GM23338 (cell line): Measurements from ENCODE around the gene EYA2. TPM values are rescaled to one million over a fixed set of nuclear protein-coding genes. Genes with fewer than 3 reads are reported as not detected.

Experiments used
- ATAC-seq: fragments of 200-7000 bp; cut with Tn5 transposase; 3 replicates; pipeline ENCODE4 v1.9.1; 2020
- DNase-seq: peaks from one replicate; pipeline ENCODE4 v3.0.0-alpha.2; 2015; ENCODE audit warnings: low spot score
- H2AFZ ChIP-seq: fragments of 200-600 bp; sonication (generic); 2 replicates; pipeline ENCODE4 v1.8.0; 2016; ENCODE audit warnings: antibody characterized with exemption, mild to moderate bottlenecking, moderate library complexity
- H3F3A ChIP-seq: fragments of 200-600 bp; sonication (generic); replicated peaks from 2 replicates; pipeline ENCODE4 v1.8.0; 2017; ENCODE audit warnings: antibody characterized with exemption, mixed run types, low read depth
- H3K27ac ChIP-seq: fragments of 200-600 bp; sonication (generic); 2 replicates; pipeline ENCODE4 v1.6.1; 2016; ENCODE audit warnings: low read depth
- H3K27me3 ChIP-seq: fragments of 200-600 bp; sonication (generic); 2 replicates; pipeline ENCODE4 v1.8.0; 2016; ENCODE audit warnings: mild to moderate bottlenecking, mixed run types, moderate library complexity; ENCODE audit not compliant: insufficient read depth
- H3K36me3 ChIP-seq: fragments of 200-600 bp; sonication (generic); 2 replicates; pipeline ENCODE4 v1.8.0; 2016; ENCODE audit warnings: mild to moderate bottlenecking; ENCODE audit not compliant: insufficient read depth
- H3K4me1 ChIP-seq: fragments of 200-600 bp; sonication (generic); 2 replicates; pipeline ENCODE4 v1.8.0; 2016; ENCODE audit warnings: mild to moderate bottlenecking, moderate library complexity; ENCODE audit not compliant: insufficient read depth
- H3K4me2 ChIP-seq: fragments of 200-600 bp; sonication (generic); 2 replicates; pipeline ENCODE4 v1.7.1; 2017; ENCODE audit warnings: mixed run types
- H3K4me3 ChIP-seq: fragments of 200-600 bp; sonication (generic); 2 replicates; pipeline ENCODE4 v1.6.1; 2016; ENCODE audit warnings: mixed run types
- H3K79me2 ChIP-seq: fragments of 200-600 bp; sonication (generic); replicated peaks from 2 replicates; pipeline ENCODE4 v1.8.0; 2017; ENCODE audit warnings: mild to moderate bottlenecking; ENCODE audit not compliant: insufficient read depth
- H3K9me2 ChIP-seq: fragments of 200-600 bp; sonication (generic); 2 replicates; pipeline ENCODE4 v1.8.0; 2017; ENCODE audit not compliant: insufficient read depth
- H4K20me1 ChIP-seq: fragments of 200-600 bp; sonication (generic); replicated peaks from 2 replicates; pipeline ENCODE4 v1.8.0; 2017; ENCODE audit warnings: mild to moderate bottlenecking; ENCODE audit not compliant: insufficient read depth
- H3K27ac Mint-ChIP-seq: 2 replicates; pipeline ENCODE4 v1.8.0; 2020; ENCODE audit warnings: inconsistent platforms, mild to moderate bottlenecking, moderate library complexity, mixed read lengths
- H3K27me3 Mint-ChIP-seq: 3 replicates; pipeline ENCODE4 v1.8.0; 2022; ENCODE audit warnings: low read depth, mild to moderate bottlenecking, moderate library complexity, mixed read lengths, inconsistent platforms; ENCODE audit not compliant: insufficient read depth, poor library complexity
- H3K36me3 Mint-ChIP-seq: 3 replicates; pipeline ENCODE4 v1.8.0; 2021; ENCODE audit warnings: low read depth, mild to moderate bottlenecking, inconsistent platforms, moderate library complexity, mixed read lengths
- H3K4me1 Mint-ChIP-seq: 3 replicates; pipeline ENCODE4 v1.8.0; 2020; ENCODE audit warnings: mild to moderate bottlenecking, inconsistent platforms, mixed read lengths
- H3K4me3 Mint-ChIP-seq: 3 replicates; pipeline ENCODE4 v1.8.0; 2021; ENCODE audit warnings: moderate library complexity, mild to moderate bottlenecking, inconsistent platforms, mixed read lengths
- H3K9me3 Mint-ChIP-seq: 3 replicates; pipeline ENCODE4 v1.8.0; 2020; ENCODE audit warnings: moderate library complexity, mild to moderate bottlenecking, inconsistent platforms, mixed read lengths
- CREB1 ChIP-seq: fragments of 250-450 bp; sonication (Bioruptor Pico); IDR thresholded peaks from 2 replicates; pipeline ENCODE4 v1.5.0; 2020; ENCODE audit warnings: low read depth, mild to moderate bottlenecking, moderate library complexity
- EZH2phosphoT487 ChIP-seq: fragments of 200-600 bp; sonication (generic); IDR thresholded peaks from one replicate; pipeline ENCODE4 v1.8.1; 2018; ENCODE audit warnings: antibody characterized with exemption; ENCODE audit not compliant: unreplicated experiment
- STAT1 ChIP-seq: IDR thresholded peaks from one replicate; pipeline ENCODE4 v1.6.1; 2016; ENCODE audit warnings: antibody characterized with exemption; ENCODE audit not compliant: unreplicated experiment
- ZNF331 ChIP-seq: fragments of 250-450 bp; sonication (Bioruptor Pico); IDR thresholded peaks from 2 replicates; pipeline ENCODE4 v1.5.0; 2020; ENCODE audit warnings: low read depth, mild to moderate bottlenecking, moderate library complexity
- polyA plus RNA-seq: library from polyadenylated mRNA; unstranded; fragments of >200 nt; fragmentation: Nextera tagmentation; extraction: Ambion mirVana; gene quantifications from 2 replicates; pipeline ENCODE4 v1.2.1, GENCODE V29; 2016
- total RNA-seq: library from RNA; depleted of rRNA; stranded (reverse); fragments of >200 nt; shearing (Covaris generic); gene quantifications from 2 replicates; pipeline ENCODE4 v1.2.3, GENCODE V29; 2014
- TF ChIP-seq, protein P1 (sequence below): IDR thresholded peaks from one replicate; pipeline ENCODE4 v1.6.1; 2018; ENCODE audit warnings: antibody characterized with exemption; ENCODE audit not compliant: unreplicated experiment
- TF ChIP-seq, protein P2 (sequence below), 2 experiments: fragments of 200-600 bp in 1 of 2; sonication (generic) in 1 of 2; conservative IDR thresholded peaks; 2 replicates each; pipeline versions ENCODE4 v1.5.1 to v1.6.1; 2016 to 2017; ENCODE audit warnings: antibody characterized with exemption in 2 of 2, low read depth in 2 of 2, mild to moderate bottlenecking in 2 of 2, moderate library complexity in 1 of 2
- TF ChIP-seq, protein P3 (sequence below): IDR thresholded peaks from 2 replicates; pipeline ENCODE4 v1.6.1; 2016; ENCODE audit warnings: antibody characterized with exemption

The EYA2 gene
- total and polyA plus RNA-seq, 2 experiments from 2014 or later = 0.50 to 0.56 TPM

DNA sequence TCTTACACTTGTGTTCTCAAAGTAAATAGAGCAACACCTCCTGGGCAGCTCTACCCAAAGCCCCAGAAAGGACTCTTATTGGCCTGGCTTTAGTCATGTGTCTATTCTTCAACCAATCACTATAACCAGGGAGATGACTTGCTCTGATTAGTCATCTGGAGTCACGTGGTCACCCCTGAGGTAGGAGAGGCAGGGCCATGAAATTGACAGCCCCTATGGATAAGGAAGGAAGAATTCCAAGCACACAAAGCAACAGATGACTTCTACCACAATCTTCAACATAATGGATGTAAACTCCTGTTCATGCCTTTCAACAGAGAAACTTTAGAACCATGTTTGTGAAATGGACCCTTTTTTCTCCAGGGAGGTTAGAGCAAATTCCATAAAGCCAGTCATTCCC lies 24.6 kb upstream of the EYA2 start (continued):
- TF ChIP-seq ZNF331 (CRISPR knock-in tag) (no peak), CREB1 (CRISPR knock-in tag) (no peak), STAT1 (no peak), EZH2phosphoT487 (no peak)
- TF ChIP-seq, protein P1, sequence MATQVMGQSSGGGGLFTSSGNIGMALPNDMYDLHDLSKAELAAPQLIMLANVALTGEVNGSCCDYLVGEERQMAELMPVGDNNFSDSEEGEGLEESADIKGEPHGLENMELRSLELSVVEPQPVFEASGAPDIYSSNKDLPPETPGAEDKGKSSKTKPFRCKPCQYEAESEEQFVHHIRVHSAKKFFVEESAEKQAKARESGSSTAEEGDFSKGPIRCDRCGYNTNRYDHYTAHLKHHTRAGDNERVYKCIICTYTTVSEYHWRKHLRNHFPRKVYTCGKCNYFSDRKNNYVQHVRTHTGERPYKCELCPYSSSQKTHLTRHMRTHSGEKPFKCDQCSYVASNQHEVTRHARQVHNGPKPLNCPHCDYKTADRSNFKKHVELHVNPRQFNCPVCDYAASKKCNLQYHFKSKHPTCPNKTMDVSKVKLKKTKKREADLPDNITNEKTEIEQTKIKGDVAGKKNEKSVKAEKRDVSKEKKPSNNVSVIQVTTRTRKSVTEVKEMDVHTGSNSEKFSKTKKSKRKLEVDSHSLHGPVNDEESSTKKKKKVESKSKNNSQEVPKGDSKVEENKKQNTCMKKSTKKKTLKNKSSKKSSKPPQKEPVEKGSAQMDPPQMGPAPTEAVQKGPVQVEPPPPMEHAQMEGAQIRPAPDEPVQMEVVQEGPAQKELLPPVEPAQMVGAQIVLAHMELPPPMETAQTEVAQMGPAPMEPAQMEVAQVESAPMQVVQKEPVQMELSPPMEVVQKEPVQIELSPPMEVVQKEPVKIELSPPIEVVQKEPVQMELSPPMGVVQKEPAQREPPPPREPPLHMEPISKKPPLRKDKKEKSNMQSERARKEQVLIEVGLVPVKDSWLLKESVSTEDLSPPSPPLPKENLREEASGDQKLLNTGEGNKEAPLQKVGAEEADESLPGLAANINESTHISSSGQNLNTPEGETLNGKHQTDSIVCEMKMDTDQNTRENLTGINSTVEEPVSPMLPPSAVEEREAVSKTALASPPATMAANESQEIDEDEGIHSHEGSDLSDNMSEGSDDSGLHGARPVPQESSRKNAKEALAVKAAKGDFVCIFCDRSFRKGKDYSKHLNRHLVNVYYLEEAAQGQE = no peak
- TF ChIP-seq, protein P2, sequence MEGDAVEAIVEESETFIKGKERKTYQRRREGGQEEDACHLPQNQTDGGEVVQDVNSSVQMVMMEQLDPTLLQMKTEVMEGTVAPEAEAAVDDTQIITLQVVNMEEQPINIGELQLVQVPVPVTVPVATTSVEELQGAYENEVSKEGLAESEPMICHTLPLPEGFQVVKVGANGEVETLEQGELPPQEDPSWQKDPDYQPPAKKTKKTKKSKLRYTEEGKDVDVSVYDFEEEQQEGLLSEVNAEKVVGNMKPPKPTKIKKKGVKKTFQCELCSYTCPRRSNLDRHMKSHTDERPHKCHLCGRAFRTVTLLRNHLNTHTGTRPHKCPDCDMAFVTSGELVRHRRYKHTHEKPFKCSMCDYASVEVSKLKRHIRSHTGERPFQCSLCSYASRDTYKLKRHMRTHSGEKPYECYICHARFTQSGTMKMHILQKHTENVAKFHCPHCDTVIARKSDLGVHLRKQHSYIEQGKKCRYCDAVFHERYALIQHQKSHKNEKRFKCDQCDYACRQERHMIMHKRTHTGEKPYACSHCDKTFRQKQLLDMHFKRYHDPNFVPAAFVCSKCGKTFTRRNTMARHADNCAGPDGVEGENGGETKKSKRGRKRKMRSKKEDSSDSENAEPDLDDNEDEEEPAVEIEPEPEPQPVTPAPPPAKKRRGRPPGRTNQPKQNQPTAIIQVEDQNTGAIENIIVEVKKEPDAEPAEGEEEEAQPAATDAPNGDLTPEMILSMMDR (conservative IDR thresholded peaks at IDR 0.05; ENCODE audit: low read depth in 2 of 2) = no peak

DNA sequence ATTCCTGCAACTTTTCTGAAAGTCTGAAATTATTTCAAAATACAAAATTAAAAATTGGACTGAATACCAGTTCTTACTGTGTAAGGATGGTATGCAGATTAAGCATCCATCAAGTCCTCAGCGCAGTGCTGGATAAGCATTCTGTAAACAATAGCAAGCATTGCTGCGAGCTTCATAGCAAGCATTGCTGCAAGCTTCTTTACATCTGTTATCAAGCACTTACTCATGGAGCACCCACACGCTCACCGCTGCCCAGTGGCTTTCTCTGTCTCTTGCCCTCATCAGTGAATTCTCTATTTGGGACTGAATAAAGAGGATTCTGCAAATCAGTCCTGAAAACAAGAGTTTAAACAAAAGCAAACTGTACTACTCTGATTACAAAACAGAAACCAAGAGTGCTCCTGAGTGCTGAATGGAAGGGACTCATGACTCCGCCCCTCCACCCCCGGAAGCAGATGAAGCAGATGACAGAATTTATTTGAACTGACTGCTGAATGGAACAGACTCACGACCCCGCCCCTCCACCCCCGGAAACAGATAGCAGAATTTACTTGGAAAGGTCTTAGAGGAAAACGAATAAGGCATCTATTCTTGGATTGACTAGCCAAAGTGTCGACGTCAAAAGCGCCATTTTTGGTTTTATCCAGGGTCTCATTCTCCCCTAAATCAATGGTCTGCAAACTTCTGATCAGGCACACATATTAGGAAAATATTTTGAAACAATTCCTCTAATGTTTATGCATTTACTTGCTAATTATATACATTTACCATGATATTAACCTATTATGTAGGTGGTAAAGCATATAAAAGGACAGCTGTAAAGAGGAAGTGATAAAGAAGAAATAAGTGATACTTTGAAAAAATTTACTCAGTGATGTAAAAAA lies 22.1 kb upstream of the EYA2 start:
- Histone ChIP-seq H2AFZ (peak overlapping the region; percentile 67; the same call in 1 of the 2 replicates), H3K4me1 (peaks cover 4% of the 10 kb centered on the region; the same call in 1 of the 2 replicates), H3F3A (no peaks in the 10 kb centered on the region), H3K4me2 (no peak overlapping the region), H3K4me3 (no peak overlapping the region), H3K27me3 (no peaks in the 10 kb centered on the region), H3K9me2 (peaks cover 21% of the 10 kb centered on the region), H3K36me3 (no peaks in the 10 kb centered on the region), H3K27ac (no peak overlapping the region), H4K20me1 (no peaks in the 10 kb centered on the region), H3K79me2 (no peaks in the 10 kb centered on the region)
- peak; percentile 45 for DNase-seq
- Mint-ChIP-seq H3K9me3 (peaks cover 3% of the 10 kb centered on the region), H3K4me1 (peaks cover 11% of the 10 kb centered on the region; the same call in 2 of the 3 replicates), H3K27ac (no peak overlapping the region), H3K4me3 (no peak overlapping the region), H3K36me3 (no peaks in the 10 kb centered on the region), H3K27me3 (peaks cover 3% of the 10 kb centered on the region)
- ATAC-seq = no peak; the same call in 2 of the 3 replicates
- TF ChIP-seq ZNF331 (CRISPR knock-in tag) = no peak
- TF ChIP-seq, protein P3, sequence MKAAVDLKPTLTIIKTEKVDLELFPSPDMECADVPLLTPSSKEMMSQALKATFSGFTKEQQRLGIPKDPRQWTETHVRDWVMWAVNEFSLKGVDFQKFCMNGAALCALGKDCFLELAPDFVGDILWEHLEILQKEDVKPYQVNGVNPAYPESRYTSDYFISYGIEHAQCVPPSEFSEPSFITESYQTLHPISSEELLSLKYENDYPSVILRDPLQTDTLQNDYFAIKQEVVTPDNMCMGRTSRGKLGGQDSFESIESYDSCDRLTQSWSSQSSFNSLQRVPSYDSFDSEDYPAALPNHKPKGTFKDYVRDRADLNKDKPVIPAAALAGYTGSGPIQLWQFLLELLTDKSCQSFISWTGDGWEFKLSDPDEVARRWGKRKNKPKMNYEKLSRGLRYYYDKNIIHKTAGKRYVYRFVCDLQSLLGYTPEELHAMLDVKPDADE = no peak
- TF ChIP-seq STAT1 = no peak
- TF ChIP-seq, protein P2 (conservative IDR thresholded peaks at IDR 0.05; ENCODE audit: low read depth in 2 of 2) = no peak
